GM19463 (cell line): ENCODE data around the gene CCDC32.
A peak's percentile ranks its signal among the peaks of the same experiment; 100 is the strongest.
"Not testable (repeated sequence)": the region's sequence is repeated elsewhere in the genome, so short reads cannot be mapped to it uniquely, and the experiment has no call there.

Experiments
- ATAC-seq: cut with Tn5 transposase; IDR thresholded peaks from one replicate; pipeline ENCODE4 v1.9.1; 2021; ENCODE audit warnings: mild to moderate bottlenecking, moderate library complexity; ENCODE audit not compliant: unreplicated experiment

The CCDC32 gene, protein sequence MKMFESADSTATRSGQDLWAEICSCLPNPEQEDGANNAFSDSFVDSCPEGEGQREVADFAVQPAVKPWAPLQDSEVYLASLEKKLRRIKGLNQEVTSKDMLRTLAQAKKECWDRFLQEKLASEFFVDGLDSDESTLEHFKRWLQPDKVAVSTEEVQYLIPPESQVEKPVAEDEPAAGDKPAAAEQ

DNA sequence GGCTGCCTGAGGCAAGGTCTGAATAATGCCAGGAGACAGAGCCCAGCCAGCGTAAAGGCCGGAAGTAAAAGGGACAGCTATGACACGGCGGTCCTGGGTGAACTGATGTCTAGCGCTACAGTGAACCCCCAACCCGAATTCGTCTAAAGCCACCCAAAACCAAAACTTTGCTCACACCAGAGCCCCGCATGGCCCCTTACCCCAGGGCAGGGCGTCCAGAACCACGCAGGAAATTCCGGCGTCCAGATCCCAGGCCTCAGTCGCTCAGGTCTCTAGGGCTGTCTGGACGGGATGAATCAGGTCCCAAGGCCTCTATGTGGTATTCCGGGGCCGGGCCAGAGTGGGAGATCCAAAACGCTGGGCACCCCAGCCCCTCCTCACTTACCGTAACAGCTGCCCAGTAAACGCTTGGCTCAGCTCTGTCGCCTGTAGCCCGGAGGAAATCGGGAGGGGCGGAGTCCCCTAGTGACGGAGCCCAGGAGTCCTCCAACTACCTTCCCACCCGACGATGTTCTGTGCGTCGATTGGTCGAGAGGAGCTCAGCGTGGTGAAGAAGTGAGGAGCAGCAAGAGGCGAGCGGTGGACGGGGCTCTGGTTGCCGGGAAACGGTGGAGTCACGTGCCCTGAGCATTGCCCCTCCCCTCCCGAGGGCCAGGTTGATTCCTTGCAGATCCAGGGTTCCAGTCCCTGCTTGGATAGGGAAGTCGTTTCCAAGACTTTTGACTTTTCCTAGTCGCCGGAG, at the start of gene CCDC32:
Gene CCDC32 (minus strand): TSS at position 452 of the 742 bp plus-strand sequence. CDS start 2,027 bp downstream, outside the sequence.
- peak; percentile 97 for ATAC-seq

DNA sequence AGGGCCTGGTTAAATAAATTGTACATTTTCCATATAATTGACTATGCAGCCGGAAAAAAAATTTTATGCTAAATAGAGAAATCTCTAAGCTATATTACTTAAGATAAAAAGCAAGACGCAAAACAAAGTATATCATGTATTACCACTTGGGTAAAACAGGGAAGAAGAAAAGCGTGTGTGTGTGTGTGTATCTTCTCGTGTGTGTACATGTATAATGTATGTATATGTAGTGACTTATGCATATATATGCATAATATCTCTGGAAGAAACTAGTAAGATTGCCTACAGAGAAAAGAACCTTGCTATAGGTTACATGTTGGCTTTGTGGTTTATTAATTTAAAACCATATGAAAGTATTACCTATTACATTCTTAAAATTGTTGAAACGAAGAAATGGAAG, 48.2 kb upstream of the CCDC32 start:
- ATAC-seq, result no peak

DNA sequence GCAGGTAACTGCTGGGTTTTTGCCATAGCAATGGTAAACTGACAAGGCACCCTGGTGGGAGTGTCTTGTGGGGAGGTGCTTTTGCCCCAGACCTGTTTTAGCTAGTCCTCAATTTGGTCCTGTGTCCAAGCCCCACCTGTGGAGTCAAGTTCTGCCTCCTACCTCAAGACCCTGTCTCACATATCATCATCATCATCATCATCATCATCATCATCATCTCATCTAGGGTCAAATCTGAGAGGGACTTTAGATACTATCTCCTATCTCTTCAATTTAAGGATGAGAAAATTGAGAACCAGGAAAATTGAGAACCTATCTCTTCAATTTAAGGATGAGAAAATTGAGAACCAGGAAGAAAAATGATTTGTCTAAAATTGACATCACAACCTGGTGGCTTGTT, 39.1 kb upstream of the CCDC32 start:
- no peak for ATAC-seq

DNA sequence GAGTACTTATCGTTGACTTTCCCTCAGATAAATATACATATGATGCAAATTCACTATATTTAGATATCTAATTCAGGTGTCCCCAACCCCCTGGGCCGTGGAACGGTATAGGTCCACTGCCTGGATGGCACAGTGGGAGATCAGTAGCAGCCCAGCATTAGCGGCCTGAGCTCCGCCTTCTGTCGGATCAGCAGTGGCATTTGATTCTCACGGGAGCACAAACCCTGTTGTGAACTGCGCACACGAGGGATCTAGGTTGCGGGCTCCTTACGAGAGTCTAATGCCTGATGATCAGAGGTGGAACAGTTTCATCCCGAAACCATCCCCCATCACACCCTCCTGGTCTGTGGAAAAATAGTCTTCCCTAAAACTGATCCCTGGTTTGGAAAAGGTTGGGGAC, 36.1 kb upstream of the CCDC32 start:
- ATAC-seq, result no peak

DNA sequence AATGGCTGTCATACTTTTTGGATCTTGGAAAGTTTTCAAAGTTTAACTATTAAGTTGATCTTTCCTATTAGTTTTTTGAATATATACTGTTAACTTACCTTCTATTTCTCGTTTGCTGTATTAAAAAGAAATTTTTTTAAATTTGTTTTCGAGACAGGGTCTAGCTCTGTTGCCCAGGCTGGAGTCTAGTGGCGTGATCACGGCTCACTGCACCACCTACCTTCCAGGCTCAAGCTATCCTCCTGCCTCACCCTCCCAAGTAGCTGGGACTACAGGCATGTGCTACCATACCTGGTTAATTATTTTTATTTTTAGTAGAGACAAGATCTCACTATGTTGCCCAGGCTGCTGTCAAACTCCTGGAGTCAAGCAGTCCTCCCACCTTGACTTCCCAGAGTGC, 33.8 kb upstream of the CCDC32 start:
- ATAC-seq, result no peak

DNA sequence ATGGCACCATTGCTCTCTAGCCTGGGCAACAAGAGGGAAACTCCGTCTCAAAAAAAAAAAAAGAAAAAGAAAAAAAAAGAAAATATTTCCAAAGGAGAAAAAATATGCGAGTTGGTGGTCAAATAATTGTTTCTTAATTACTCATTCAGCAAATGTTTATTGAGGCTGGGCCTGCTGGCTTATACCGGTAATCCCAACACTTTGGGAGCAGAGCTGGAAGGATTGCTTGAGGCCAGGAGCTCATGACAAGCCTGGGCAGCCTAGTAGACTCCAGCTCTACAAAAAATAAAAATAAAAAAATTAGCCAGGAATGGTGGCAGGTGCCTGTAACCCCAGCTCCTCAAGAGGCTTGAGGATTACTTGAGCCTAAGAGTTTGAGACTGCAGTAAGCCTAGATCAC, 33.3 kb upstream of the CCDC32 start:
- ATAC-seq, result no peak

DNA sequence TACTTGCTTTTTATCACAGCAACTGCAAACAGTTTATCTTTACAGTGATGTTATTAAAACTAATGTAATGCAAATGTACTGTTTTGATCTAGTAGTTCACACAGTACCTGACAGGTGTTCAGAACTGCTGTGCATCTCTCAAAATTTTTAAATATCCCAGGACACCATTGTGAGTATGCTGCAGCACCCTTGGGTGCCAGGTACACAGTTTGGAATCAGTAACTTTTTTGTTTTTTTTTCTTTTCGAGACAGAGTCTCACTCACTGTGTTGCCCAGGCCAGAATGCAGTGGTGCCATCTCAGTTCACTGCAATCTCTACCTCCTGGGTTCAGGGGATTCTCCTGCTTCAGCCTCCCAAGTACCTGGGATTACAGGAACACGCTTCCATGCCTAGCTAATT, 32.2 kb upstream of the CCDC32 start:
- no peak for ATAC-seq

DNA sequence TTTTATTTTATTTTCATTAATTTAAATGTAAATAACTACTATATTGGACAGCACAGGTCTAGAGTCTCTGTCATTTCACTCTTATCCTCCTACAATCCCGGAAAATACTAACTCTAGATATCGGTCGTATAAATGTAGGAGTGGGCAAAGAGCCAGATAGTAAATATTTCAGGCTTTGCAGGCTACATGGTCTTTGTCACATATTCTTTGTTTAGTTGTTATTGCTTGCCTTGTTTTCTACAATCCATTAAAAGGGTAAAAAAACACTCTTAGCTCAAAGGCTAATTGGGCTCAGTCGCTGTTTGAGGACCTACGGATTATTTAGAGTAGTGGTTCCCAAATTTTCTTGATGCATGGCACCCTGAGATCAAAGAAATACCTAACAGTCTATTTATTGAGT, 30.9 kb upstream of the CCDC32 start:
- no peak for ATAC-seq

DNA sequence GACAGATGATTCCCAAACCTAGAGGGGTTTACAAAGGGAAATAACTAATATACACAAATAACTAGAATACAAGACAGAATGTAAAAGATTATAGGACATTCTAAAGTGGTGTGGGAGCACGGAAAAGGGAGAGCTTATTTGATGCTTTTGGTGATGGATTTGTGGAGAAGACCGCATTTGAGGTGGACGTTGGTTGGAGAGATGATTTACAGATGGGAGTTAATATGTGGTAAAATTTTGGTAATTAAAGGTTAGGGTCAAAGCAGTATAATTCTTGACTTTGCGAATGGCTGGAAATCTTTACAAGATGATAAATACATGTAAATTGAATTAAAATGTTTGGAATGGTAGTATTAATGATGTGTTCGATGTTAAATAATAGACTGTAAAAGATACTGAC, 30.4 kb upstream of the CCDC32 start:
- no peak for ATAC-seq

DNA sequence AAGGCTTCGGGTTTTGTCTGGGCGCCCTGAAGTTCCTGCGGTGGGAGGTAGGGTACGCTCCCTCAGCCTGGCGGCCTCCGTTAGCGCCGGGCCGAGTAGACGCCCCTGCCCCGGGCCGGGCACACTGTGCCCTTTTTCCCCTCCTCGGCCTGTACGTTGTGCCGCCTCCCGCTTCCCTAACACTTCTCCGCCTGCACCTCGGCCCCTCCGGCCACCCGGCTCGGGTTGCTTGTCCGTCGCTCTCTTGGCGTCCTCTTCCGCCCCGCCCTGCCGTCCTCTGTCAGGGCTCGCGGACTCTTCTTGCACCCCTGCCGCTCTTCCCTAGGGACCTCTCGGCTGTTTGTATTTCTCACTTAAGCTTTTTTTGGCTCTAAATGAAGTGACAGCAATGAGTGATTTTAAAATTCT, 29.6 kb upstream of the CCDC32 start:
- ATAC-seq, result peak; percentile 43

DNA sequence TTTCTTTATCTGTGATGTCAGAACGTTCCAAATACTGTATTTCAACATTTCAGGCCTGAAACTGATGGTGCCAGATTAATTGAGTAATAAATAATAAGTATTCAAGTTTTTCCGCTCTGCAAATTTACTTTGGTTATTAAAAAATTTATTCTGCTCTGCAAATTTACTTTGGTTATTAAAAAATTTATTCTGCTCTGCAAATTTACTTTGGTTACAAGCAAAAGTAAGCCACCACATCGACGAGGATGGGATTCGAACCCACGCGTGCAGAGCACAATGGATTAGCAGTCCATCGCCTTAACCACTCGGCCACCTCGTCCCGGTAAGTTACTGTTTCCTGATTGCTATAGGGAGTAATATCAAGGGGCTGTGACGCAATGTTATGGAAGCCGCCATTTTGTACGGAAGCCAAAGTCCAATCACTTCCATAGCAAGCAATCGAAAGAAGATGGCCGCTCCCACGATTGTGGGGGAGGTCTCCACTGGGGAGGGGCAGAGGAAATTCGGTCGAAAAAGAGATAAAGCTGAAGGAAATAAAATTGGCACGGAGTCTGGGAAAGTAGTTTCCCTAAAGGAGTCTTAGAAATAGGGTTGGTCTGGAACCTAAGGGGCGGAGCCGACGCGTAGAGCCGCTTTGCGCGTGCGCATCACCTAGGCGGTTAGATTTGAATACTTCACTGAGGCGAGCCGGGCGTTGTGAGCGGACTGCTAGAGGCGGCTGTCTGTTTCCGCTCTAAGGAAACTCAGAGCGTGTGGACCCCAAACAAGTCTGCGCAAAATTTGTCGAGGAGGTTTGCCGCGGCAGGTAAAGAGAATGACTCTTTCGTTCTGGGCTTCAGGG, 29.0 kb upstream of the CCDC32 start, which contains the start of gene KNL1:
Gene KNL1 (plus strand): TSS at position 662 of the 841 bp plus-strand sequence. CDS start 8,683 bp downstream, outside the sequence.
- peak; percentile 65 for ATAC-seq

DNA sequence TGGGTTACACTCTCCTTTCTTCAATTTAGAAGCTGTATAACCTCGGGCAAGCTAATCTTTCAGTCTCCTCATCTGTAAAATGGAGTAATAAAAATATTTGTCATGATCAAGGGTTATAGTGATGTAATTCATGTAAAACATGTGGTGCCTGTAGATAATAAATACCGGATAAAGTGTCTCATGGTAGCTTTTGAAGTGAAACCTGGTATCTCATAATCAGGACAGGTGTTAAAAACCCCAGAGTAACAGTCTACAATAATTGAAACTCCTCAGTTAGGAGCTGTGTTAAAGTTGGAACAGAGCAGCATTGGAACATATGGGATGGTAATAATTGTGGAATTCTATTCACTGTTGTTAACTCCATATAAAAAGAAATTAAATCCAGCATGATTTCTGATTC, 28.3 kb upstream of the CCDC32 start:
- ATAC-seq, result no peak

DNA sequence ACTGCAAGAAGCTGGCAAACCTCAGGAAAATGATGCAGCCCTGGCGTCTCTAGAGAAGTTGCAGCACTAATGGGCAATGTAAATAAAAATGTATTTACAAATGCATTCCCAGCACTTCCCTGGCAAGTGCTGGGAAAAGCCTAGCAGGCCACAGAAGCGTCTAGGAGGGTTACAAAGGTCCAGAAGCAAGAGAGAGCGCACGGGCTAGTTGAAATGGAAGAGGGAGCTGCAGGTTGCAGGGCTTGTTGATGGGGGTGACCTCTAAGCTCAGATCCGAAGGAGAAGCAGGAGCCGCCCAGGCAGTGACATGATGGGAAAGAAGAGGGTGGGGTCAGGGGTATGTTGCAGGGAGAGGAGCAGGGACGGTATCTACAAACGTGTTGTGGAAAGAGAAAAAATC, 26.5 kb upstream of the CCDC32 start:
- no peak for ATAC-seq

DNA sequence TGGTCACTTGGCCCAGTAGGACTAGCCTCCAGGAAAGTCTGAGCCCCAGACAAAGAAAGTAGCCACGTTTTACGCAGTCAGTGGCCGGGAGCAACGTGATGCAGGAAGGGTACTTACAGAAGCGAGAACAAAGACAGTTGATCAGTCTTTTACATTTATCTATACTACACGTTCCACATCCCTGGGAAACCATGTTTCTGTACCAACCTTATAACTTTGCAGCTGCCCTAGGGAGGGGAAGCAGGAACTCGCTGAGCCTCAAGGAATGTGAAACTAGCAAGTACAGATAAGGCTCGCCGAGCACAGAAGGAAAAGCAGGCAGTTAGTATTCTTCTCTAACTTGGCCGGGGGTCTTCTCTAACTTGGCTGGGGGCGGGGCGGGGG, 25.8 kb upstream of the CCDC32 start:
- no peak for ATAC-seq

DNA sequence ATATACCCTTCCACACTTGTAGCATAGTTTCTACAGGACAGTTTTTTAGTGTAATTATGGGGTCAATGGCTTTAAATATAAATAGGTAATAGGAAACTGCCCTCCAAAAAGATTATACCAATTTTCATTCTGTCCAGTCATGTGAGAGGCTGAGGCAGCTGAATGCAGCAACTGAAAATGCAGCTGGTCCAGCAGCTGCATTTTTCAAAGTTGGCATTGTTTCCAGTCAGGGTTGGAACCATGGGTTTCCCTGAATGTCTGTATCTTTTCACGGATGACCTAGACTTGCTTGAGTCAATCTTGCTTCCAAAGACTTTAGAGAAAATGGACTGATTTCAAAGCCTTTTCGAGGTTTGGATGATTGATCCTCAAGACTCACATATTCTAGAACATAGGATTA, 19.3 kb upstream of the CCDC32 start:
- no peak for ATAC-seq

DNA sequence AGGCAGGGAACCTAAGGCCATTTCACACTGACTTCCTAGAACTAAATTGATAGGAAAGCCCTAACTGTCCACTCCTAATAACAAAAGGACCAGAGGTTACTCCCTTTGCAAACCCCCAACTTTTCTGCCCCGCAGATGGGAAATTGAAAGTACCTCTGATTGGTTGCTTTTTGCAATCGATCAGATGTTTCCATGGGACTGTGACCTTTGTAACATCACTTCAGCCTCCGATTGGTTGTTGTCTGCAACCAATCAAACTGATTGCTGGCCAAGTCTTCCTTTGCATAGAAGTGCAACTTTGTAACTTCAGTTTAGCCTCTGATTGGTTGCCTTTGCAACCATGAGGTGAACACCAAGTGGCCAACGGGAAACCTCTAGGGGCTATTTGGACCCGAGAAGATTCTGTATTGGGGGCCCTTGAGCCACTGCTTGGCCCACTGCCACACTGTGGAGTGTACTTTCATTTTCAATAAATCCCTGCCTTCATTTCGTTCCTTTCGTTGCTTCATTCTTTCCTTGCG, 17.9 kb upstream of the CCDC32 start:
- no peak for ATAC-seq

DNA sequence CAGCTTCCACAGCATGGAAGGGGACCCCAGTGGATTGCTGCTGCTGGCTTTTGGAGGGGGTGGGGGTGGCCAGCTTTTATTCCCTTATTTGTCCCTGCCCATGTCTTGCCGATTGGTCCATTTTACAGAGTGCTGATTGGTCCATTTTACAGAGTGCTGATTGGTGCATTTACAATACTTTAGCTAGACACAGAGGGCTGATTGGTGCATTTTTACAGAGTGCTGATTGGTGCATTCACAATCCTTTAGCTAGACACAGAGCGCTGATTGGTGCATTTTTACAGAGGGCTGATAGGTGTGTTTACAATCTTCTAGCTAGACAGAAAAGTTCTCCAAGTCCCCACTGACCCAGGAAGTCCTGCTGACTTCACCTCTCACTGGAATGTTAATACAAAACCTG, 17.0 kb upstream of the CCDC32 start:
- ATAC-seq, result not testable (repeated sequence)

DNA sequence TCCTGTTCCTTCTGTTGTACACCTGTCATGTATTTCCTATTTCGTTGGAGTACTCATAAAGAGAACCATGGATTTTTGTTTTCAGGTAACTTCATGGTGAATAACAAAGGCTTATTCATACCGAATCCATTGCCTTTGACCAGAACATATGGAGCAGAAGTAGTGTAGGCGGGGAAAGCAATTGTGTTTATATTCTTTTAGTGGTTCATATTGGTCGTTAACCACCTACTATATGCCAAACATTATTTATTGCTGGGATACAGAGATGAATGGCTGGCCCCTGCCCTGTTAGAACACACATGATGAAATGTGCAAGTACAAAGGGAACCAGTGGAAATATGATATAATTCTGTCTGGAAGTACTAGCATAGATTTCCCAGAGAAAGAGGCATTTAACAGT, 14.1 kb upstream of the CCDC32 start:
- no peak for ATAC-seq

DNA sequence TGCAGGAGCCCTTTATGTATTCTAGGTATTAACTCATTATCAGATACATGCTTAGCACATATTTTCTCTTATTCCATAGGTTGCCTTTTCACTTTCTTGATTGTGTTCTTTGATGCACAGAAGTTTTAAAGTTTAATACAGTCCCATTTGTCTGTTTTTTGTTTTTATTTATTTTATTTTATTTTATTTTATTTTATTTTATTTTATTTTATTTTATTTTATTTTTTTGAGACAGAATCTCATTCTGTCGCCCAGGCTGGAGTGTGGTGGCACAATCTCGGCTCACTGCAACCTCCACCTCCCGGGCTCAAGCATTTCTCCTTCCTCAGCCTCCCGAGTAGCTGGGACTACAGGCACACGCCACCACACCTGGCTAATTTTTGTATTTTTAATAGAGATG, 12.1 kb upstream of the CCDC32 start:
- ATAC-seq, result not testable (repeated sequence)

DNA sequence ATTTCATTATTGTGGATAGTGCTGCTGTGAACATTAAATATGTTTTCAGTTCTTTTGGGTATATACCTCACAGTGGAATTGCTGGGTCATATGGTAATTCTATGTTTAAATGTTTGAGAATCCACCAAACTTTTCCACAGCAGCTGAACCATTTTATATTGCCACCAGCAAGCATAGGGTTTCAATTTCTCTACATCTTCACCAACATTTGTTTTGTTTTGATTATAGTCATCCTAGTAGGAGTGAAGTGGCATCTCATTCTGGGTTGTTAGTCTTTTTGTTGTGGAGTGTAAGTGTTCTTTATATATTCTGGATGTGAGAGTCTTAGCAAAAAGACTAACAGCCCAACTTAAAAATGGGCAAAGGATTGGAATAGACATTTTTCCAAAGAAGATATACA, 10.3 kb upstream of the CCDC32 start:
- no peak for ATAC-seq

DNA sequence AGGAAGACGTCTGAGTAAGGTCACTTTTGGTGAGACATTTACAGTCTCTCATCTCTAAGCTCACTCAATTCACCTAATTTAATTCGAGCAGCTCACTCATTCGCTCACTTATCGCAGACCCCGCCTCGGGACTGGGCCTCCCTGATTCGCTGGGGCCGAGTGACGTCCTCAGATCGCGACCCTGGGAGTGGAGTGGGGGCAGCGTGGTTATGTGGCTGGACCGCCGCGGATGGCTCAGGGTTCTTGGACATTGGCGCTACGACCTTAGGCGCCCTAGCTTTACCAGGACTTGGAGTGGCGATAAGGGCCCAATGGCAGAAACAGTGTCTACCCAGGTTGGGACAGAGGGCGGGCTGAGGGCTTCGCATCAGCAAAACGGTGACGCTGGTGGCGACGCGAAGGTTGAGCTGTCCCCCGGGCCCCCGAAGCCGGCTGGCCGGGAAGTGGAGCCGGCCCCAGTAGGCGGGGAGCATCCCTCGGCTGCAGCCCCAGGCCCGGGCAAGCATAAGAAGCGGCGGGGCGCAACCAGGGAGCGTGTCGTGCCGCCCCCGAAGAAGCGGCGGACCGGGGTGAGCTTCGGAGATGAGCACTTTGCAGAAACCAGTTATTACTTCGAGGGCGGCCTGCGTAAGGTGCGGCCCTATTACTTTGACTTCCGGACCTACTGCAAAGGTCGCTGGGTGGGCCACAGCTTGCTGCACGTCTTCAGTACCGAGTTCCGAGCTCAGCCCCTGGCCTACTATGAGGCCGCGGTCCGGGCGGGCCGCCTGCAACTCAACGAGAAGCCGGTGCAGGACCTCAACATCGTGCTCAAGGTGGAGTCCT, 4.5 kb upstream of the CCDC32 start, which contains the start of gene RPUSD2:
Gene RPUSD2 (plus strand): TSS at position 171 of the 825 bp plus-strand sequence. CDS start 39 bp downstream, at position 210.
- peak; percentile 50 for ATAC-seq
